ENCODE results near the gene ACOT13.

DNA sequence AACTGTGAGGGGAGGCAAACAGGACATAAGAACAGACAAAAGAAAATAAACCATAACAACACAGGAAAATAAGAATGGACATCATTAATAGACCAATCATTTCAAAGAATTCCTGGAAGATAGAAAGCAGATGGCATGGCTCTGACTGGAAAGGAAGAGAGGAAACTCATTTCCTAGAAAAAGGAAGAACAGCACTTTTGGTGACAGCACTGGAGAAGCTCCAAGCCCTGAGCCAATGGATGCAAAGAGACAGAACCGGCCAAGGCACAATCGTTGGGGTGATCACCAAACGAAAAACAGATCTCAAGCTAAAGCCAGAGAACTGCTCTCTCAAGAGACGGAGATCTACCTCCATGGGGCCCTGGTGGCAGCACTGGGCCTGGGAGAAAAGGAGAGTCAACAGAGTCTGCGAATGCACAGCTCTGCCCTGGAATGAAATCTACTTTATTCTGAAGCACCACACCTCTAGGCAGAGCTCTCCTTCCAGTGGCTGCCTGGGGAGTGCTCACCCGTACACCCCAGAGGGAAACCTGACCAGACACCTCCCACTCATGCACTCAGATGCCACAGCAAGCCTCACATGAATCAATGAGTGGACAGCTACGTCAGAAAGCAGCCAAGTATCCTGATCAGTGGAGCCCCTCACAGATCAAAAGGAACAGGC is 45.1 kb upstream of the ACOT13 start:
- TF ChIP-seq POLR2AphosphoS5 (IDR thresholded peaks at IDR 0.05; ENCODE audit: low read depth, low read length): no peak
- TF ChIP-seq, protein P1, sequence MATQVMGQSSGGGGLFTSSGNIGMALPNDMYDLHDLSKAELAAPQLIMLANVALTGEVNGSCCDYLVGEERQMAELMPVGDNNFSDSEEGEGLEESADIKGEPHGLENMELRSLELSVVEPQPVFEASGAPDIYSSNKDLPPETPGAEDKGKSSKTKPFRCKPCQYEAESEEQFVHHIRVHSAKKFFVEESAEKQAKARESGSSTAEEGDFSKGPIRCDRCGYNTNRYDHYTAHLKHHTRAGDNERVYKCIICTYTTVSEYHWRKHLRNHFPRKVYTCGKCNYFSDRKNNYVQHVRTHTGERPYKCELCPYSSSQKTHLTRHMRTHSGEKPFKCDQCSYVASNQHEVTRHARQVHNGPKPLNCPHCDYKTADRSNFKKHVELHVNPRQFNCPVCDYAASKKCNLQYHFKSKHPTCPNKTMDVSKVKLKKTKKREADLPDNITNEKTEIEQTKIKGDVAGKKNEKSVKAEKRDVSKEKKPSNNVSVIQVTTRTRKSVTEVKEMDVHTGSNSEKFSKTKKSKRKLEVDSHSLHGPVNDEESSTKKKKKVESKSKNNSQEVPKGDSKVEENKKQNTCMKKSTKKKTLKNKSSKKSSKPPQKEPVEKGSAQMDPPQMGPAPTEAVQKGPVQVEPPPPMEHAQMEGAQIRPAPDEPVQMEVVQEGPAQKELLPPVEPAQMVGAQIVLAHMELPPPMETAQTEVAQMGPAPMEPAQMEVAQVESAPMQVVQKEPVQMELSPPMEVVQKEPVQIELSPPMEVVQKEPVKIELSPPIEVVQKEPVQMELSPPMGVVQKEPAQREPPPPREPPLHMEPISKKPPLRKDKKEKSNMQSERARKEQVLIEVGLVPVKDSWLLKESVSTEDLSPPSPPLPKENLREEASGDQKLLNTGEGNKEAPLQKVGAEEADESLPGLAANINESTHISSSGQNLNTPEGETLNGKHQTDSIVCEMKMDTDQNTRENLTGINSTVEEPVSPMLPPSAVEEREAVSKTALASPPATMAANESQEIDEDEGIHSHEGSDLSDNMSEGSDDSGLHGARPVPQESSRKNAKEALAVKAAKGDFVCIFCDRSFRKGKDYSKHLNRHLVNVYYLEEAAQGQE (IDR thresholded peaks at IDR 0.05; ENCODE audit: insufficient read depth in 1 of 2, low read depth in 2 of 2, low read length in 2 of 2): no peak
